ENCODE results near the gene CDH5.

The CDH5 gene

GRCh38 chr16:66416939-66417700 lies 50.6 kb downstream of the CDH5 start:
- Histone ChIP-seq H3K9ac (ENCODE audit: low read length) (no peak overlapping the region), H3K4me3 (ENCODE audit: low read length) (no peak overlapping the region), H3K27ac (ENCODE audit: low read length) (no peak overlapping the region), H3K36me3 (ENCODE audit: control insufficient read depth, low read depth, low read length) (no peaks in the 10 kb centered on the region), H3K27me3 (ENCODE audit: control insufficient read depth, insufficient read depth, low read length) (no peaks in the 10 kb centered on the region), H3K4me1 (ENCODE audit: control insufficient read depth, low read depth, low read length) (no peaks in the 10 kb centered on the region), H3K9me3 (ENCODE audit: control insufficient read depth, low read depth, low read length) (no peaks in the 10 kb centered on the region)

GRCh38 chr16:66418165-66418962 lies 51.9 kb downstream of the CDH5 start:
- H3K9ac ChIP-seq (ENCODE audit: low read length): no peak overlapping the region
- no peaks in the 10 kb centered on the region for H3K9me3 ChIP-seq (ENCODE audit: control insufficient read depth, low read depth, low read length)
- H3K27ac ChIP-seq (ENCODE audit: low read length): no peak overlapping the region
- H3K27me3 ChIP-seq (ENCODE audit: control insufficient read depth, insufficient read depth, low read length): no peaks in the 10 kb centered on the region
- no peaks in the 10 kb centered on the region for H3K4me1 ChIP-seq (ENCODE audit: control insufficient read depth, low read depth, low read length)
- no peak overlapping the region for H3K4me3 ChIP-seq (ENCODE audit: low read length)
- H3K36me3 ChIP-seq (ENCODE audit: control insufficient read depth, low read depth, low read length): no peaks in the 10 kb centered on the region

- no peaks in the 10 kb centered on the region for H3K4me1 ChIP-seq (ENCODE audit: control insufficient read depth, low read depth, low read length)
- no peaks in the 10 kb centered on the region for H3K9me3 ChIP-seq (ENCODE audit: control insufficient read depth, low read depth, low read length)
- no peaks in the 10 kb centered on the region for H3K36me3 ChIP-seq (ENCODE audit: control insufficient read depth, low read depth, low read length)
- H3K4me3 ChIP-seq (ENCODE audit: low read length): no peak overlapping the region
- peaks cover 11% of the 10 kb centered on the region for H3K27me3 ChIP-seq (ENCODE audit: control insufficient read depth, insufficient read depth, low read length)
- no peak overlapping the region for H3K27ac ChIP-seq (ENCODE audit: low read length)
- H3K9ac ChIP-seq (ENCODE audit: low read length): no peak overlapping the region
These were observed 53.0 kb downstream of the CDH5 start for GRCh38 chr16:66419527-66419926.

- H3K9me3 ChIP-seq (ENCODE audit: control insufficient read depth, low read depth, low read length): no peaks in the 10 kb centered on the region
- H3K27ac ChIP-seq (ENCODE audit: low read length): no peak overlapping the region
- H3K27me3 ChIP-seq (ENCODE audit: control insufficient read depth, insufficient read depth, low read length): peaks cover 20% of the 10 kb centered on the region
- no peak overlapping the region for H3K9ac ChIP-seq (ENCODE audit: low read length)
- H3K4me1 ChIP-seq (ENCODE audit: control insufficient read depth, low read depth, low read length): no peaks in the 10 kb centered on the region
- no peaks in the 10 kb centered on the region for H3K36me3 ChIP-seq (ENCODE audit: control insufficient read depth, low read depth, low read length)
- H3K4me3 ChIP-seq (ENCODE audit: low read length): no peak overlapping the region
These were observed 53.9 kb downstream of the CDH5 start for GRCh38 chr16:66420396-66420795.

GRCh38 chr16:66421891-66422290 lies 55.4 kb downstream of the CDH5 start:
- no peak overlapping the region for H3K4me3 ChIP-seq (ENCODE audit: low read length)
- H3K36me3 ChIP-seq (ENCODE audit: control insufficient read depth, low read depth, low read length): no peaks in the 10 kb centered on the region
- peaks cover 34% of the 10 kb centered on the region for H3K27me3 ChIP-seq (ENCODE audit: control insufficient read depth, insufficient read depth, low read length)
- H3K9ac ChIP-seq (ENCODE audit: low read length): no peak overlapping the region
- no peaks in the 10 kb centered on the region for H3K9me3 ChIP-seq (ENCODE audit: control insufficient read depth, low read depth, low read length)
- H3K27ac ChIP-seq (ENCODE audit: low read length): no peak overlapping the region
- no peaks in the 10 kb centered on the region for H3K4me1 ChIP-seq (ENCODE audit: control insufficient read depth, low read depth, low read length)

GRCh38 chr16:66422366-66422765 lies 55.9 kb downstream of the CDH5 start:
- Histone ChIP-seq H3K27ac (ENCODE audit: low read length) (no peak overlapping the region), H3K9ac (ENCODE audit: low read length) (no peak overlapping the region), H3K4me3 (ENCODE audit: low read length) (no peak overlapping the region), H3K27me3 (ENCODE audit: control insufficient read depth, insufficient read depth, low read length) (peaks cover 34% of the 10 kb centered on the region), H3K9me3 (ENCODE audit: control insufficient read depth, low read depth, low read length) (no peaks in the 10 kb centered on the region), H3K36me3 (ENCODE audit: control insufficient read depth, low read depth, low read length) (no peaks in the 10 kb centered on the region), H3K4me1 (ENCODE audit: control insufficient read depth, low read depth, low read length) (no peaks in the 10 kb centered on the region)

- Histone ChIP-seq H3K4me3 (ENCODE audit: low read length) (no peak overlapping the region), H3K36me3 (ENCODE audit: control insufficient read depth, low read depth, low read length) (no peaks in the 10 kb centered on the region), H3K9ac (ENCODE audit: low read length) (no peak overlapping the region), H3K27ac (ENCODE audit: low read length) (no peak overlapping the region), H3K9me3 (ENCODE audit: control insufficient read depth, low read depth, low read length) (no peaks in the 10 kb centered on the region), H3K27me3 (ENCODE audit: control insufficient read depth, insufficient read depth, low read length) (peaks cover 42% of the 10 kb centered on the region), H3K4me1 (ENCODE audit: control insufficient read depth, low read depth, low read length) (no peaks in the 10 kb centered on the region)
These were observed 56.7 kb downstream of the CDH5 start for GRCh38 chr16:66423177-66423576.

- H3K9me3 ChIP-seq (ENCODE audit: control insufficient read depth, low read depth, low read length): no peaks in the 10 kb centered on the region
- H3K4me3 ChIP-seq (ENCODE audit: low read length): no peak overlapping the region
- no peak overlapping the region for H3K27ac ChIP-seq (ENCODE audit: low read length)
- H3K27me3 ChIP-seq (ENCODE audit: control insufficient read depth, insufficient read depth, low read length): peaks cover 67% of the 10 kb centered on the region
- H3K36me3 ChIP-seq (ENCODE audit: control insufficient read depth, low read depth, low read length): no peaks in the 10 kb centered on the region
- H3K4me1 ChIP-seq (ENCODE audit: control insufficient read depth, low read depth, low read length): peaks cover 6% of the 10 kb centered on the region
- no peak overlapping the region for H3K9ac ChIP-seq (ENCODE audit: low read length)
These were observed 59.2 kb downstream of the CDH5 start for GRCh38 chr16:66425651-66426050.

GRCh38 chr16:66426112-66427035 lies 59.9 kb downstream of the CDH5 start:
- Histone ChIP-seq H3K27me3 (ENCODE audit: control insufficient read depth, insufficient read depth, low read length) (peaks cover 70% of the 10 kb centered on the region), H3K4me1 (ENCODE audit: control insufficient read depth, low read depth, low read length) (peaks cover 6% of the 10 kb centered on the region), H3K9ac (ENCODE audit: low read length) (no peak overlapping the region), H3K27ac (ENCODE audit: low read length) (no peak overlapping the region), H3K9me3 (ENCODE audit: control insufficient read depth, low read depth, low read length) (no peaks in the 10 kb centered on the region), H3K4me3 (ENCODE audit: low read length) (peak overlapping the region; percentile 49), H3K36me3 (ENCODE audit: control insufficient read depth, low read depth, low read length) (no peaks in the 10 kb centered on the region)

- Histone ChIP-seq H3K9me3 (ENCODE audit: control insufficient read depth, low read depth, low read length) (no peaks in the 10 kb centered on the region), H3K4me3 (ENCODE audit: low read length) (peak within 1 kb of the TSS; percentile 49), H3K4me1 (ENCODE audit: control insufficient read depth, low read depth, low read length) (peaks cover 6% of the 10 kb centered on the region), H3K9ac (ENCODE audit: low read length) (no peak within 1 kb of the TSS), H3K27me3 (ENCODE audit: control insufficient read depth, insufficient read depth, low read length) (peaks cover 70% of the 10 kb centered on the region), H3K36me3 (ENCODE audit: control insufficient read depth, low read depth, low read length) (no peaks in the 10 kb centered on the region), H3K27ac (ENCODE audit: low read length) (no peak within 1 kb of the TSS)
These were observed 60.8 kb downstream of the CDH5 start, which contains the start of gene BEAN1 for GRCh38 chr16:66427036-66427860. Gene BEAN1, plus strand, starts transcription at chr16:66427295. Its CDS starts 10,382 bp downstream, at chr16:66437677.

All from iPS-18a (cell line).